DOHH2 (cell line): ENCODE results near the gene LAMA2.

ENCODE experiments used
- EZH2phosphoT487 ChIP-seq: fragments of 200-600 bp; sonication (generic); IDR thresholded peaks from 2 replicates; pipeline ENCODE4 v1.6.1; 2017; ENCODE audit warnings: borderline replicate concordance, mild to moderate bottlenecking, antibody characterized with exemption, low read length, moderate library complexity, mixed read lengths
- TF ChIP-seq, protein P1 (sequence below): fragments of 200-600 bp; sonication (generic); IDR thresholded peaks from one replicate; pipeline ENCODE4 v1.5.1; 2014; ENCODE audit warnings: antibody characterized with exemption, mild to moderate bottlenecking, low read depth, low read length; ENCODE audit not compliant: poor library complexity, severe bottlenecking

DNA sequence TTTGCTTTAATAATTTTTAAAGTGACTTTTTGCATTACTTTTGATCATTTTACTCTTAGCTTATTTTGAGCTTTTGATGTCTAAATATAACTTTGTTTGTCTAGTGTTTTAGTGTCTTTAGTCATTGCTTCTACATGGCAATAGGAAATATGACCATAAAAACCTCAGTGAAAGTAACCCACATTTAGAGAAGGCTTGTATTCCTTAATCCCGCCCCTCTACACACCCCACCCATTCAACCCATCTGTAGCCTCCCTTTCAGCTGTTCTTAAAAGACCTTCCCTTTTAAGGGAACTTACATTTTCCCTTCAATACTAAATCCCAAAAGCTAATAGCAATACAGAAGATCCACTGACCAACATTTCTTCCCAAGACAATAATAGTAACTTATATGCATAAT, 225.4 kb downstream of the LAMA2 start:
- TF ChIP-seq, protein P1, sequence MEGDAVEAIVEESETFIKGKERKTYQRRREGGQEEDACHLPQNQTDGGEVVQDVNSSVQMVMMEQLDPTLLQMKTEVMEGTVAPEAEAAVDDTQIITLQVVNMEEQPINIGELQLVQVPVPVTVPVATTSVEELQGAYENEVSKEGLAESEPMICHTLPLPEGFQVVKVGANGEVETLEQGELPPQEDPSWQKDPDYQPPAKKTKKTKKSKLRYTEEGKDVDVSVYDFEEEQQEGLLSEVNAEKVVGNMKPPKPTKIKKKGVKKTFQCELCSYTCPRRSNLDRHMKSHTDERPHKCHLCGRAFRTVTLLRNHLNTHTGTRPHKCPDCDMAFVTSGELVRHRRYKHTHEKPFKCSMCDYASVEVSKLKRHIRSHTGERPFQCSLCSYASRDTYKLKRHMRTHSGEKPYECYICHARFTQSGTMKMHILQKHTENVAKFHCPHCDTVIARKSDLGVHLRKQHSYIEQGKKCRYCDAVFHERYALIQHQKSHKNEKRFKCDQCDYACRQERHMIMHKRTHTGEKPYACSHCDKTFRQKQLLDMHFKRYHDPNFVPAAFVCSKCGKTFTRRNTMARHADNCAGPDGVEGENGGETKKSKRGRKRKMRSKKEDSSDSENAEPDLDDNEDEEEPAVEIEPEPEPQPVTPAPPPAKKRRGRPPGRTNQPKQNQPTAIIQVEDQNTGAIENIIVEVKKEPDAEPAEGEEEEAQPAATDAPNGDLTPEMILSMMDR = no peak
- no peak for TF ChIP-seq EZH2phosphoT487
